PC-9 (cell line): ENCODE measurements around the gene IP6K1. TPM values are rescaled to one million over a fixed set of nuclear protein-coding genes. Genes with fewer than 3 reads are reported as not detected.
"Not testable (repeated sequence)": the region's sequence is repeated elsewhere in the genome, so short reads cannot be mapped to it uniquely, and the experiment has no call there.

Source experiments
- BruUV-seq: library from RNA; stranded (reverse); fragments of 400-500 nt; replicated peaks from 2 replicates; lab custom pipeline; 2021; lab: Mats Ljungman, UMichigan
- CTCF ChIA-PET: fragments of 300-600 bp; sonication (Branson Sonifier 250); formaldehyde crosslinking; loops from one replicate; lab custom pipeline; 2022; ENCODE audit warnings: antibody characterized with exemption; lab: Charles Lee
- POLR2A ChIA-PET: fragments of 300-600 bp; sonication (Branson Sonifier 250); formaldehyde crosslinking; loops from one replicate; lab custom pipeline; 2022; ENCODE audit warnings: antibody characterized with exemption; ENCODE audit not compliant: unreplicated experiment; lab: Charles Lee
- DNase-seq, 2 experiments: peaks; one replicate each; pipeline versions ENCODE4 v3.0.0 to v3.0.0-alpha.2; 2015 to 2022; ENCODE audit warnings: mixed read lengths in 1 of 2
- H2AFZ ChIP-seq: fragments of 200-600 bp; sonication (generic); 2 replicates; pipeline ENCODE4 v1.8.1; 2017; ENCODE audit warnings: antibody characterized with exemption
- H3F3A ChIP-seq: fragments of 200-600 bp; sonication (generic); 2 replicates; pipeline ENCODE4 v1.8.1; 2017; ENCODE audit warnings: antibody characterized with exemption, mild to moderate bottlenecking, low read depth; ENCODE audit not compliant: insufficient read depth
- H3K27ac ChIP-seq: fragments of 200-600 bp; sonication (generic); 2 replicates; pipeline ENCODE4 v1.6.1; 2016; ENCODE audit warnings: mixed run types
- H3K27me3 ChIP-seq: fragments of 200-600 bp; sonication (generic); 2 replicates; pipeline ENCODE4 v1.6.1; 2016; ENCODE audit warnings: low read depth, mixed run types; ENCODE audit not compliant: insufficient read depth
- H3K36me3 ChIP-seq: fragments of 200-600 bp; sonication (generic); 2 replicates; pipeline ENCODE4 v1.6.1; 2016; ENCODE audit warnings: low read depth, mixed run types
- H3K4me1 ChIP-seq: fragments of 200-600 bp; sonication (generic); replicated peaks from 2 replicates; pipeline ENCODE4 v1.6.1; 2016; ENCODE audit warnings: mixed run types; ENCODE audit not compliant: insufficient read depth
- H3K4me2 ChIP-seq: fragments of 200-600 bp; sonication (generic); 2 replicates; pipeline ENCODE4 v1.6.1; 2017; ENCODE audit warnings: mixed run types
- H3K4me3 ChIP-seq: fragments of 200-600 bp; sonication (generic); 2 replicates; pipeline ENCODE4 v1.6.1; 2016; ENCODE audit warnings: mixed run types
- H3K79me2 ChIP-seq: fragments of 200-600 bp; sonication (generic); 2 replicates; pipeline ENCODE4 v1.6.1; 2017; ENCODE audit warnings: low read depth, mixed run types
- H3K9me2 ChIP-seq: fragments of 200-600 bp; sonication (generic); 2 replicates; pipeline ENCODE4 v1.8.1; 2017; ENCODE audit warnings: mild to moderate bottlenecking; ENCODE audit not compliant: insufficient read depth
- H3K9me3 ChIP-seq: fragments of 200-600 bp; sonication (generic); 2 replicates; pipeline ENCODE4 v1.8.1; 2016; ENCODE audit warnings: low read depth; ENCODE audit not compliant: insufficient read depth
- H4K20me1 ChIP-seq: fragments of 200-600 bp; sonication (generic); 2 replicates; pipeline ENCODE4 v1.8.1; 2017; ENCODE audit not compliant: insufficient read depth
- CTCF ChIP-seq: fragments of 200-600 bp; sonication (generic); conservative IDR thresholded peaks from 2 replicates; pipeline ENCODE4 v1.6.1; 2017; ENCODE audit warnings: mixed run types, antibody characterized with exemption, mild to moderate bottlenecking, moderate library complexity
- EZH2 ChIP-seq: fragments of 200-600 bp; sonication (generic); IDR thresholded peaks from 2 replicates; pipeline ENCODE4 v1.8.0; 2017; ENCODE audit warnings: antibody characterized with exemption, low read depth
- intact Hi-C: fragments of 100-400 bp; cut with micrococcal nuclease; formaldehyde crosslinking; loops from one replicate; pipeline ENCODE4 v1.10.0; 2022; ENCODE audit not compliant: unreplicated experiment
- total RNA-seq: library from RNA; stranded (reverse); gene quantifications from 2 replicates; pipeline ENCODE4 v1.2.3, GENCODE V29; 2021

The IP6K1 gene
- total RNA-seq, 1 experiment from 2014 or later, result 32.9 TPM

- Histone ChIP-seq H4K20me1 (peaks cover 4% of the 10 kb centered on the region; the same call in 1 of the 2 replicates), H3K79me2 (peaks cover 30% of the 10 kb centered on the region), H3K9me3 (no peaks in the 10 kb centered on the region), H3K4me1 (no peaks in the 10 kb centered on the region), H3K4me2 (no peak overlapping the region), H3K27ac (no peak overlapping the region), H2AFZ (no peak overlapping the region), H3F3A (no peaks in the 10 kb centered on the region), H3K27me3 (no peaks in the 10 kb centered on the region), H3K36me3 (no peaks in the 10 kb centered on the region), H3K4me3 (no peak overlapping the region), H3K9me2 (no peaks in the 10 kb centered on the region)
- TF ChIP-seq CTCF, result no peak
- no peak for TF ChIP-seq EZH2
- ChIA-PET CTCF (no interaction called here), POLR2A (no interaction called here)
- BruUV-seq, result no TSS peak
- DNase-seq, result no peak
- intact Hi-C loops, result no loop called here
These were observed 31.8 kb downstream of the IP6K1 start for GRCh38 chr3:49754536-49754935.

- CTCF ChIA-PET, result no interaction called here
- no TSS peak for BruUV-seq
- peaks cover 24% of the 10 kb centered on the region; the same call in 1 of the 2 replicates for H3K79me2 ChIP-seq
These were observed 34.8 kb downstream of the IP6K1 start for GRCh38 chr3:49751501-49751900.

GRCh38 chr3:49750056-49750455, 36.3 kb downstream of the IP6K1 start:
- H3K4me2 ChIP-seq, result no peak overlapping the region
- peaks cover 10% of the 10 kb centered on the region for H3F3A ChIP-seq
- H3K27me3 ChIP-seq, result no peaks in the 10 kb centered on the region
- no peaks in the 10 kb centered on the region for H3K9me2 ChIP-seq
- no peaks in the 10 kb centered on the region for H3K9me3 ChIP-seq
- no peak overlapping the region for H3K4me3 ChIP-seq
- no peaks in the 10 kb centered on the region for H3K36me3 ChIP-seq
- H3K79me2 ChIP-seq, result peaks cover 14% of the 10 kb centered on the region
- H2AFZ ChIP-seq, result no peak overlapping the region
- POLR2A ChIA-PET, result no interaction called here
- intact Hi-C loops, result no loop called here
- no peak for DNase-seq
- CTCF ChIA-PET, result no interaction called here
- H3K27ac ChIP-seq, result no peak overlapping the region
- TF ChIP-seq CTCF (no peak), EZH2 (no peak)
- peaks cover 9% of the 10 kb centered on the region for H4K20me1 ChIP-seq
- no TSS peak for BruUV-seq
- peaks cover 8% of the 10 kb centered on the region for H3K4me1 ChIP-seq

More at GRCh38 chr3:49751501-49751900, 34.8 kb downstream of the IP6K1 start:
- Histone ChIP-seq H3K4me3 (no peak overlapping the region), H3K27me3 (no peaks in the 10 kb centered on the region), H3K9me2 (no peaks in the 10 kb centered on the region), H3K27ac (no peak overlapping the region), H3K9me3 (no peaks in the 10 kb centered on the region), H3K4me1 (no peaks in the 10 kb centered on the region; the same call in 1 of the 2 replicates), H3K36me3 (no peaks in the 10 kb centered on the region), H2AFZ (no peak overlapping the region), H4K20me1 (peaks cover 4% of the 10 kb centered on the region; the same call in 1 of the 2 replicates), H3F3A (peaks cover 9% of the 10 kb centered on the region; the same call in 1 of the 2 replicates), H3K4me2 (no peak overlapping the region)
- POLR2A ChIA-PET, result no interaction called here
- TF ChIP-seq CTCF (no peak), EZH2 (no peak)
- intact Hi-C loops, result no loop called here
- DNase-seq, result no peak

- H3K4me1 ChIP-seq, H3K4me3 ChIP-seq, H3K27ac ChIP-seq, H3K4me2 ChIP-seq, H3K9me2 ChIP-seq, H3K27me3 ChIP-seq, BruUV-seq, H3K36me3 ChIP-seq, CTCF ChIA-PET, H3F3A ChIP-seq, H2AFZ ChIP-seq, DNase-seq, intact Hi-C loops, H3K9me3 ChIP-seq: not testable (repeated sequence)
- H3K79me2 ChIP-seq, result peaks cover 17% of the 10 kb centered on the region
- POLR2A ChIA-PET, result interaction anchor here (0.6 kb wide), 1 partner anchor 24 kb away, joined by 3 read pairs; no protein-coding TSS in a partner anchor
- peaks cover 12% of the 10 kb centered on the region for H4K20me1 ChIP-seq
These were observed 37.5 kb downstream of the IP6K1 start for GRCh38 chr3:49748874-49749273.
